HG03039 (cell line): ENCODE measurements around the gene CBX4.

ENCODE experiments used
- ATAC-seq: cut with Tn5 transposase; IDR thresholded peaks from one replicate; pipeline ENCODE4 v1.9.1; 2021; ENCODE audit warnings: mild to moderate bottlenecking, moderate library complexity; ENCODE audit not compliant: unreplicated experiment

The CBX4 gene

GRCh38 chr17:79839356-79840268, at the start of gene CBX4:
CBX4 (minus strand) TSS chr17:79839440; CDS start chr17:79839251, 189 bp downstream.
- ATAC-seq: peak; percentile 50

GRCh38 chr17:79888009-79888540, 48.8 kb upstream of the CBX4 start:
- no peak for ATAC-seq

GRCh38 chr17:79887451-79887991, 48.3 kb upstream of the CBX4 start:
- no peak for ATAC-seq

GRCh38 chr17:79883202-79883601, 44.0 kb upstream of the CBX4 start:
- no peak for ATAC-seq

GRCh38 chr17:79878329-79878947, 39.2 kb upstream of the CBX4 start:
- ATAC-seq: no peak

GRCh38 chr17:79877041-79877440, 37.8 kb upstream of the CBX4 start:
- ATAC-seq: no peak

GRCh38 chr17:79875511-79875910, 36.3 kb upstream of the CBX4 start:
- no peak for ATAC-seq

GRCh38 chr17:79874329-79874981, 35.2 kb upstream of the CBX4 start:
- no peak for ATAC-seq

- ATAC-seq: no peak
These were observed 34.3 kb upstream of the CBX4 start for GRCh38 chr17:79873583-79873982.

- no peak for ATAC-seq
These were observed 33.5 kb upstream of the CBX4 start for GRCh38 chr17:79872762-79873161.

GRCh38 chr17:79871131-79871530, 31.9 kb upstream of the CBX4 start:
- no peak for ATAC-seq

- no peak for ATAC-seq
These were observed 31.3 kb upstream of the CBX4 start for GRCh38 chr17:79870540-79870939.

GRCh38 chr17:79866791-79867518, 27.7 kb upstream of the CBX4 start:
- ATAC-seq: no peak

GRCh38 chr17:79865351-79866210, 26.3 kb upstream of the CBX4 start:
- no peak for ATAC-seq

- ATAC-seq: no peak
These were observed 25.5 kb upstream of the CBX4 start for GRCh38 chr17:79864617-79865250.

GRCh38 chr17:79864147-79864546, 24.9 kb upstream of the CBX4 start:
- ATAC-seq: no peak

GRCh38 chr17:79862771-79863440, 23.7 kb upstream of the CBX4 start:
- no peak for ATAC-seq

- no peak for ATAC-seq
These were observed 23.0 kb upstream of the CBX4 start for GRCh38 chr17:79862238-79862637.
